HCT116 (cell line): ENCODE measurements around the gene CPEB2.

Experiments used
- JUND ChIP-seq: IDR thresholded peaks from 2 replicates; pipeline ENCODE4 v1.6.1; 2012
- POLR2AphosphoS5 ChIP-seq: IDR thresholded peaks from 2 replicates; pipeline ENCODE4 v1.6.1; 2011; ENCODE audit warnings: mild to moderate bottlenecking, low read depth, low read length, moderate library complexity
- SIN3A ChIP-seq: IDR thresholded peaks from 2 replicates; pipeline ENCODE4 v1.6.1; 2012; ENCODE audit warnings: low read depth
- TCF7L2 ChIP-seq: IDR thresholded peaks from 2 replicates; pipeline ENCODE4 v1.7.0; 2011; ENCODE audit warnings: borderline replicate concordance, inconsistent platforms; ENCODE audit not compliant: insufficient read depth, insufficient read length; ENCODE audit errors: extremely low read depth
- TF ChIP-seq, protein P1 (sequence below): IDR thresholded peaks from 2 replicates; pipeline ENCODE4 v1.6.1; 2012; ENCODE audit warnings: low read depth
- TF ChIP-seq, protein P2 (sequence below), 3 experiments: fragments of 200-600 bp in 1 of 3; sonication (generic) in 1 of 3; IDR thresholded peaks in 2 of 3; conservative IDR thresholded peaks in 1 of 3; 2 replicates each; pipeline ENCODE4 v1.5.1; 2012 to 2017; ENCODE audit warnings: low read depth in 2 of 3, low read length in 2 of 3, antibody characterized with exemption in 1 of 3, borderline replicate concordance in 1 of 3, control low read depth in 1 of 3, mild to moderate bottlenecking in 1 of 3, mixed read lengths in 1 of 3, mixed run types in 1 of 3, moderate library complexity in 1 of 3; ENCODE audit not compliant: insufficient read depth in 1 of 3
- TF ChIP-seq, protein P3 (sequence below): IDR thresholded peaks from 2 replicates; pipeline ENCODE4 v1.6.1; 2011; ENCODE audit warnings: mild to moderate bottlenecking, low read length, moderate library complexity; ENCODE audit not compliant: insufficient replicate concordance; ENCODE audit errors: extremely low read depth

DNA sequence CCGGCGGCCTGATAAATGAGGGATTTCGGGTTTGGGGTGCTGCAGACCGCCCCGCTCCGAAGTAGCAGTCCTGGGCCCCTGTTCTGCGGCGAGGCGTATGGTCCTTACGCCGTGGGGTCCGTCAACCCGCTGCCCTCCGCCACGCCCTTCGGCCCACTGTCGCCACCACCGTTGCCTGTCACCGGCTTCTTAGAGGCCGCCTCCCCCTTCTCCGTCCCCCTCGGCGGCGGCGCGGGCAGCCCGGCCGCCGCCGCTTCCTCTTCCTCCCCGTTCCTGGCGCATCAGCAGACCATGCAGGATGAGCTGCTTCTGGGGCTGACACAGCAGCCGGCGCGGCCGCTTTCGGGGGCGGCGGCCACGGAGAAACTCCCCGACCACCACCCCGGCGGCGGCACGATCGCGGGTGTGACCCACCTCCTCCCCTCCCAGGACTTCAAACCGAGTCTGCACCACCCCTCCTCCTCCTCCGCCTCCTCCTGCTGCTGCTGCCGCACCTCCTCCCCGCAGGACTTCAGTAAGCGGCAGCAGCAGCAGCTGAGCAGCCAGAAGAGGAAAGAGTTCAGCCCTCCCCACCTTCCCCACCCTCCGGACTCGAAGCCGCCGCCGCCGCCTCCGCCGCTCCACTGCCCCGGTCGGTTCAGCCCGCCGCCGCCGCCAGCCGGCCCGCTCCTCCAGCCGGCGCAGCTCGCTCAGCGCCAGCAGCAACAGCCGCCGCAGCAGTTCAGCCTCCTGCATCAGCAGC is 549 bp downstream of the CPEB2 start:
- TF ChIP-seq, protein P1, sequence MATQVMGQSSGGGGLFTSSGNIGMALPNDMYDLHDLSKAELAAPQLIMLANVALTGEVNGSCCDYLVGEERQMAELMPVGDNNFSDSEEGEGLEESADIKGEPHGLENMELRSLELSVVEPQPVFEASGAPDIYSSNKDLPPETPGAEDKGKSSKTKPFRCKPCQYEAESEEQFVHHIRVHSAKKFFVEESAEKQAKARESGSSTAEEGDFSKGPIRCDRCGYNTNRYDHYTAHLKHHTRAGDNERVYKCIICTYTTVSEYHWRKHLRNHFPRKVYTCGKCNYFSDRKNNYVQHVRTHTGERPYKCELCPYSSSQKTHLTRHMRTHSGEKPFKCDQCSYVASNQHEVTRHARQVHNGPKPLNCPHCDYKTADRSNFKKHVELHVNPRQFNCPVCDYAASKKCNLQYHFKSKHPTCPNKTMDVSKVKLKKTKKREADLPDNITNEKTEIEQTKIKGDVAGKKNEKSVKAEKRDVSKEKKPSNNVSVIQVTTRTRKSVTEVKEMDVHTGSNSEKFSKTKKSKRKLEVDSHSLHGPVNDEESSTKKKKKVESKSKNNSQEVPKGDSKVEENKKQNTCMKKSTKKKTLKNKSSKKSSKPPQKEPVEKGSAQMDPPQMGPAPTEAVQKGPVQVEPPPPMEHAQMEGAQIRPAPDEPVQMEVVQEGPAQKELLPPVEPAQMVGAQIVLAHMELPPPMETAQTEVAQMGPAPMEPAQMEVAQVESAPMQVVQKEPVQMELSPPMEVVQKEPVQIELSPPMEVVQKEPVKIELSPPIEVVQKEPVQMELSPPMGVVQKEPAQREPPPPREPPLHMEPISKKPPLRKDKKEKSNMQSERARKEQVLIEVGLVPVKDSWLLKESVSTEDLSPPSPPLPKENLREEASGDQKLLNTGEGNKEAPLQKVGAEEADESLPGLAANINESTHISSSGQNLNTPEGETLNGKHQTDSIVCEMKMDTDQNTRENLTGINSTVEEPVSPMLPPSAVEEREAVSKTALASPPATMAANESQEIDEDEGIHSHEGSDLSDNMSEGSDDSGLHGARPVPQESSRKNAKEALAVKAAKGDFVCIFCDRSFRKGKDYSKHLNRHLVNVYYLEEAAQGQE = no peak
- TF ChIP-seq POLR2AphosphoS5 = no peak
- TF ChIP-seq, protein P2, sequence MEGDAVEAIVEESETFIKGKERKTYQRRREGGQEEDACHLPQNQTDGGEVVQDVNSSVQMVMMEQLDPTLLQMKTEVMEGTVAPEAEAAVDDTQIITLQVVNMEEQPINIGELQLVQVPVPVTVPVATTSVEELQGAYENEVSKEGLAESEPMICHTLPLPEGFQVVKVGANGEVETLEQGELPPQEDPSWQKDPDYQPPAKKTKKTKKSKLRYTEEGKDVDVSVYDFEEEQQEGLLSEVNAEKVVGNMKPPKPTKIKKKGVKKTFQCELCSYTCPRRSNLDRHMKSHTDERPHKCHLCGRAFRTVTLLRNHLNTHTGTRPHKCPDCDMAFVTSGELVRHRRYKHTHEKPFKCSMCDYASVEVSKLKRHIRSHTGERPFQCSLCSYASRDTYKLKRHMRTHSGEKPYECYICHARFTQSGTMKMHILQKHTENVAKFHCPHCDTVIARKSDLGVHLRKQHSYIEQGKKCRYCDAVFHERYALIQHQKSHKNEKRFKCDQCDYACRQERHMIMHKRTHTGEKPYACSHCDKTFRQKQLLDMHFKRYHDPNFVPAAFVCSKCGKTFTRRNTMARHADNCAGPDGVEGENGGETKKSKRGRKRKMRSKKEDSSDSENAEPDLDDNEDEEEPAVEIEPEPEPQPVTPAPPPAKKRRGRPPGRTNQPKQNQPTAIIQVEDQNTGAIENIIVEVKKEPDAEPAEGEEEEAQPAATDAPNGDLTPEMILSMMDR (IDR thresholded peaks at IDR 0.05 in 2 of 3, conservative IDR thresholded peaks at IDR 0.05 in 1 of 3; ENCODE audit: borderline replicate concordance in 1 of 3, insufficient read depth in 1 of 3, low read depth in 2 of 3, low read length in 2 of 3) = no peak
- no peak; the same call in 1 of the 2 replicates for TF ChIP-seq SIN3A
- TF ChIP-seq, protein P3, sequence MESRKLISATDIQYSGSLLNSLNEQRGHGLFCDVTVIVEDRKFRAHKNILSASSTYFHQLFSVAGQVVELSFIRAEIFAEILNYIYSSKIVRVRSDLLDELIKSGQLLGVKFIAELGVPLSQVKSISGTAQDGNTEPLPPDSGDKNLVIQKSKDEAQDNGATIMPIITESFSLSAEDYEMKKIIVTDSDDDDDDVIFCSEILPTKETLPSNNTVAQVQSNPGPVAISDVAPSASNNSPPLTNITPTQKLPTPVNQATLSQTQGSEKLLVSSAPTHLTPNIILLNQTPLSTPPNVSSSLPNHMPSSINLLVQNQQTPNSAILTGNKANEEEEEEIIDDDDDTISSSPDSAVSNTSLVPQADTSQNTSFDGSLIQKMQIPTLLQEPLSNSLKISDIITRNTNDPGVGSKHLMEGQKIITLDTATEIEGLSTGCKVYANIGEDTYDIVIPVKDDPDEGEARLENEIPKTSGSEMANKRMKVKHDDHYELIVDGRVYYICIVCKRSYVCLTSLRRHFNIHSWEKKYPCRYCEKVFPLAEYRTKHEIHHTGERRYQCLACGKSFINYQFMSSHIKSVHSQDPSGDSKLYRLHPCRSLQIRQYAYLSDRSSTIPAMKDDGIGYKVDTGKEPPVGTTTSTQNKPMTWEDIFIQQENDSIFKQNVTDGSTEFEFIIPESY = no peak
- no peak for TF ChIP-seq JUND
- TF ChIP-seq TCF7L2 = peak; percentile 65
